Keratinocyte (primary cell): ENCODE measurements around the gene GFOD1. TPM values are rescaled to one million over a fixed set of nuclear protein-coding genes. Genes with fewer than 3 reads are reported as not detected.

Source experiments
- DNase-seq: peaks from one replicate; pipeline ENCODE4 v3.0.0-alpha.2; 2011; ENCODE audit warnings: low read depth, missing footprints, low spot score
- FAIRE-seq: peaks from 2 replicates; lab custom pipeline; 2011; peaks lifted over from hg19 to GRCh38; lab: Jason Lieb, UNC
- H2AFZ ChIP-seq: 2 replicates; pipeline ENCODE4 v1.6.0; 2012; ENCODE audit warnings: low read length, control low read depth, inconsistent platforms; ENCODE audit not compliant: control insufficient read depth
- H3K27ac ChIP-seq: 2 replicates; pipeline ENCODE4 v1.5.1; 2011; ENCODE audit warnings: low read length; ENCODE audit not compliant: control insufficient read depth, insufficient read depth
- H3K27me3 ChIP-seq: 3 replicates; pipeline ENCODE4 v1.6.0; 2011; ENCODE audit warnings: low read length; ENCODE audit not compliant: control insufficient read depth, insufficient read depth; ENCODE audit errors: extremely low read depth
- H3K36me3 ChIP-seq, 2 experiments: 2 replicates in 1 of 2; 3 replicates in 1 of 2; pipeline ENCODE4 v1.5.1; 2011; ENCODE audit warnings: low read length in 2 of 2, mild to moderate bottlenecking in 1 of 2; ENCODE audit not compliant: control insufficient read depth in 2 of 2, insufficient read depth in 2 of 2; ENCODE audit errors: extremely low read depth in 1 of 2
- H3K4me1 ChIP-seq: 3 replicates; pipeline ENCODE4 v1.5.1; 2011; ENCODE audit warnings: low read length; ENCODE audit not compliant: control insufficient read depth, insufficient read depth; ENCODE audit errors: extremely low read depth
- H3K4me2 ChIP-seq: 3 replicates; pipeline ENCODE4 v1.6.0; 2011; ENCODE audit warnings: low read depth, low read length; ENCODE audit not compliant: control insufficient read depth, insufficient read depth; ENCODE audit errors: extremely low read depth
- H3K4me3 ChIP-seq, 3 experiments: fragments of 200-600 bp in 1 of 3; sonication (generic) in 1 of 3; 2 replicates in 2 of 3; 3 replicates in 1 of 3; pipeline ENCODE4 v1.5.1; 2011 to 2016; ENCODE audit warnings: low read length in 3 of 3, mild to moderate bottlenecking in 3 of 3, control low read depth in 2 of 3, inconsistent platforms in 1 of 3, low read depth in 1 of 3, mixed read lengths in 1 of 3, mixed run types in 1 of 3, moderate library complexity in 1 of 3; ENCODE audit not compliant: control insufficient read depth in 2 of 3, insufficient read depth in 2 of 3; ENCODE audit errors: extremely low read depth in 1 of 3
- H3K79me2 ChIP-seq: 2 replicates; pipeline ENCODE4 v1.6.0; 2012; ENCODE audit warnings: low read length; ENCODE audit not compliant: control insufficient read depth, insufficient read depth
- H3K9ac ChIP-seq: 3 replicates; pipeline ENCODE4 v1.6.0; 2011; ENCODE audit warnings: low read length; ENCODE audit not compliant: control insufficient read depth, insufficient read depth; ENCODE audit errors: extremely low read depth
- H3K9me1 ChIP-seq: 3 replicates; pipeline ENCODE4 v1.6.0; 2011; ENCODE audit warnings: low read length; ENCODE audit not compliant: control insufficient read depth, insufficient read depth; ENCODE audit errors: extremely low read depth
- H3K9me3 ChIP-seq: 2 replicates; pipeline ENCODE4 v1.5.1; 2012; ENCODE audit warnings: low read depth, low read length; ENCODE audit not compliant: control insufficient read depth
- H4K20me1 ChIP-seq: 3 replicates; pipeline ENCODE4 v1.6.0; 2011; ENCODE audit warnings: low read length; ENCODE audit not compliant: control insufficient read depth, insufficient read depth; ENCODE audit errors: extremely low read depth
- CTCF ChIP-seq, 3 experiments: IDR thresholded peaks in 1 of 3; conservative IDR thresholded peaks in 1 of 3; optimal IDR thresholded peaks in 1 of 3; 2 replicates in 2 of 3; 3 replicates in 1 of 3; pipeline versions ENCODE3 to v1.5.1; 2011; ENCODE audit warnings: low read length in 3 of 3, mild to moderate bottlenecking in 3 of 3, moderate library complexity in 2 of 3, control low read depth in 1 of 3, inconsistent platforms in 1 of 3; ENCODE audit not compliant: insufficient read depth in 2 of 3; ENCODE audit errors: extremely low read depth in 1 of 3
- EZH2 ChIP-seq: IDR thresholded peaks from one replicate; pipeline ENCODE4 v1.6.1; 2012; ENCODE audit warnings: inconsistent platforms, mild to moderate bottlenecking, low read length, moderate library complexity
- dilution Hi-C: fragments of 300-500 bp; cut with MboI; formaldehyde crosslinking; loops from one replicate; pipeline ENCODE4 v1.7.0; 2020; ENCODE audit warnings: low sequenced_read_pairs; ENCODE audit not compliant: extremely low pct_ligation_motif_present
- polyA plus RNA-seq, 5 experiments: library from polyadenylated mRNA; depleted of rRNA in 3 of 5; stranded (reverse) in 3 of 5; stranded (forward) in 1 of 5; unstranded in 1 of 5; fragments of >200 nt; gene quantifications; 1 replicate in 1 of 5; 2 replicates in 3 of 5; 3 replicates in 1 of 5; pipeline versions ENCODE4 v1.2.1 to v1.2.3, GENCODE V29; 2011 to 2012; ENCODE audit warnings: missing spikeins in 2 of 5, low read depth in 1 of 5, low replicate concordance in 1 of 5

GFOD1 gene
- polyA plus RNA-seq, 1 donor (not counting 4 experiments of a cell fraction or from before 2014, with no cell fraction given) = 7.2 TPM

GRCh38 chr6:13429406-13429753 is 58.0 kb downstream of the GFOD1 start:
- Histone ChIP-seq H3K4me3 (no peak overlapping the region), H3K27ac (no peak overlapping the region), H3K79me2 (peaks cover 40% of the 10 kb centered on the region), H3K9me1 (no peaks in the 10 kb centered on the region), H3K9me3 (no peaks in the 10 kb centered on the region), H3K36me3 (no peaks in the 10 kb centered on the region), H3K27me3 (no peaks in the 10 kb centered on the region), H3K4me1 (peaks cover 15% of the 10 kb centered on the region), H2AFZ (peak overlapping the region; percentile 15), H4K20me1 (no peaks in the 10 kb centered on the region), H3K9ac (no peak overlapping the region), H3K4me2 (peak overlapping the region; percentile 33)
- DNase-seq = no peak
- dilution Hi-C loops = no loop called here
- no peak for FAIRE-seq
- TF ChIP-seq EZH2 = no peak
- no peak for TF ChIP-seq CTCF (optimal IDR thresholded peaks at IDR 0.05 in 1 of 3, IDR thresholded peaks at IDR 0.05 in 1 of 3, conservative IDR thresholded peaks at IDR 0.05 in 1 of 3; ENCODE audit: extremely low read depth in 1 of 3, insufficient read depth in 2 of 3, low read length in 3 of 3)

- H3K27me3 ChIP-seq = no peaks in the 10 kb centered on the region
- FAIRE-seq = no peak
- no peak overlapping the region for H3K27ac ChIP-seq
- H3K9me3 ChIP-seq = no peaks in the 10 kb centered on the region
- H4K20me1 ChIP-seq = no peaks in the 10 kb centered on the region
- dilution Hi-C loops = no loop called here
- peaks cover 15% of the 10 kb centered on the region for H3K4me1 ChIP-seq
- H3K9me1 ChIP-seq = no peaks in the 10 kb centered on the region
- TF ChIP-seq CTCF (optimal IDR thresholded peaks at IDR 0.05 in 1 of 3, IDR thresholded peaks at IDR 0.05 in 1 of 3, conservative IDR thresholded peaks at IDR 0.05 in 1 of 3; ENCODE audit: extremely low read depth in 1 of 3, insufficient read depth in 2 of 3, low read length in 3 of 3) = peak in 1 of 3 experiments; percentile 19
- no peak for TF ChIP-seq EZH2
- no peak overlapping the region for H3K4me2 ChIP-seq
- H3K4me3 ChIP-seq = no peak overlapping the region
- no peak for DNase-seq
- H3K79me2 ChIP-seq = peaks cover 37% of the 10 kb centered on the region
- no peaks in the 10 kb centered on the region for H3K36me3 ChIP-seq
- H2AFZ ChIP-seq = peak overlapping the region; percentile 15
- H3K9ac ChIP-seq = no peak overlapping the region
Measured at GRCh38 chr6:13428583-13429405, 58.6 kb downstream of the GFOD1 start.
